Measurements from ENCODE around the gene PRTG. TPM values are rescaled to one million over a fixed set of nuclear protein-coding genes. Genes with fewer than 3 reads are reported as not detected.
"Not testable (repeated sequence)": the region's sequence is repeated elsewhere in the genome, so short reads cannot be mapped to it uniquely, and the experiment has no call there.

PRTG gene
- polyA plus RNA-seq, 1 donor: 15.8 TPM

DNA sequence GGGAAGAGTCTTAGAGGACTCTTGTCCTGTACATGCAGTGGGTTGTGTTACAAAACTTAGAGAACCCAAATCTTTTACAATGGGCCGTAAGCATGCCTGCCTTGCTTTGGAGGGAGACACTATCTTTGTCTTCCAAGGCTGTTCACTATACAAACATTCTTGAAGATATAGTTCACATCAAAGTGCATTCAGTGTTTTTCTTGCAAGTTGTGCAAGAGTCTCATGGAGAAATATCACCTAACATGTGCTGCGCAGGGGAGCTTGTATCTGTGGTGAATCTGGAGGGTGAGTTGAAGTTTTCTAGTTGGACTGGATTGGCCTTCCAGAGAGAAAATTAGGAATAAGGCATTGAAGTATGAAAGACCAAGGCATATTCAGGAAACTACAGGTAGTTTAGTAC is 7.8 kb upstream of the PRTG start:
- DNase-seq: no peak

DNA sequence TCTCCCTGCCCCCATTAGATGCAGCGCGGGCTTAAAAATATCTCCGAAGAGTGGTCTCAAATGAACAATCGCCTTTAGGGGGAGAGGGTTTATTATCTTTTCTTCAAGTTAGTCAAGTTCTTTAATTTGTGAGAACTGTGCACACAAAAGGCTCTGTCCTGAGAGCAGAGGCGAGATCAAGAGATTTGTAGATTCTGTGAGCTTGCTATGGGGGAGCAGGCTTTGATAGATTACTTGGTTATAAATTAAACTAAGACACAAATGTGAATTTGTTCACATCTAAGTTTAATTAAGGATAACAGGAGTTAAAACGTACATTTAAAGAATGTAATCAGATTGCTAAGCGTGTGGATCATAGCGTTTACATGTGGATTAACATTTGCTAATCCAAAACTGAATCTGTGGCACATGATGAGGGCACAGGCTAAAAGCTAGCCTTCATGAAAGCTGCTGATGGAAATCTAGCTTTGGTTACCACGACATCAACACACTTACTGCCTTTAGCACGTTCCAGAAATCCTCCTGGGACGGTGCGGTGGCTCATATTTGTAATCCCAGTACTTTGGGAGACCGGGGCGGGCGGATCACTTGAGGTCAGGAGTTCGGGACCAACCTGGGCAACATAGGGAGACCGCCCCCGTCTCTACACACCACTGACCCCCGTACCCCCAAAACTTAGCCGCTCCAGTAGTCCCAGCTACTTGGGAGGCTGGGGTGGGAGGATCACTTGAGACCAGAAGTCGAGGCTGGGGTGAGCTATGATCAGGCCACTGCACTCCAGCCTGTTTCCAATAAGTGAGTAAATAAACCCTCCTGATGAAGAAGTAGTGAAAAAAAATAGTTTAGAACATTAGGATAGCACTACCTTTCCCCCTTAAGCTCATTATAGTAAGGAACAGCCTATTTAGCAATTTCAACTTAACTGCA is 1.0 kb upstream of the PRTG start:
- no peak for DNase-seq

DNA sequence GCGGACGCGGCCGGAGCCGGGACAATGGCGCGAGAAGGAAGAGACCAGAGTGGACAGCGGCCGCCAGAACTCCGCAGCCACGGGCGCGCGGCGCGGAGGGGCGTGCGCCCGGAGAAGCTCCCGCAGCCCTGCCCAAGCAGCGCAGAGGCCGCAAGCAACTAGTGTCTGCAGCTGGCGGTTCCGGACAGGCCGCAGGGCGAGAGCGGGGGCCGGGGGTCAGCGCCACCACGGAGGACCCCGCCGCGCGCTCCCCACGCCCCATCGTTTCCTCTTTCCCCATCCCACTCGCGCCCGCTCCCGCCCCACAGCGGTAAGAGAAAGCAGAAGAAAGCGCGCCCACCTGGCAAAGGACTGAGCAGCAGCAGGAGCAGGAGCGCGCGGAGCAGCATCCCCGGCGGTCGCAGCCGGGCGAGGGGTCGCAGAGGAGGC is 440 bp downstream of the PRTG start:
- peak; percentile 55 for DNase-seq

DNA sequence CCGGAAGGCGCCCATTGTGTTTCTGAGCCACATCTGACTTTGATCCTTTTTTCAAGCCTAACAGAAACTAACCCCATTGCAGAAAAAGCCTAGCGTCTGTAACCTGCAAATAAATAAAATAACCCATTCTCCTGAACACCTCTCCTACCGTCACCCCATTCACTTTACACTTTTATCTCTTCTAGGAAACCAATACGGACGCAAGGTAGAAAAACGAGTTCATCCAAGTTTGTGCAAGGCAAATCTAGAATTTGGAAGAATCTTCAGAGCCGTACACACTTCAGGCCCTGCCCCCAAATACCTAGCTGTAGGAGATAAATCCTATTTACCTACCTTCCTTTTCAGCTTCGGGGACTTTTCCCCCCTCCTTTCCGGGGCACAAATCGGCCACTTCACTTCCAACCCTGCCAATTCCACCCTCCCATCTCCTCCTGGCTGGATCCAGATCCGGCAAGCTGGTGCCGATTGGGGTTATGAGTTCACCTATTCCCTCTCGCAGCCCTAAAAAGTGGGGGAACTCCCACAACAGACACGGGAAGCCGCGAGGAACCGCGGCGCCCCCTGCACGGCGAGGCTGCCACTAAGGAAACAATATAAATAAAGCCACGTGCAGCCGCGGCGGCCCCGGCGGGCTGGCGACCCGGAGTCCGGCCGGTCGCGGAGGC is 987 bp downstream of the PRTG start:
- DNase-seq: peak; percentile 37

DNA sequence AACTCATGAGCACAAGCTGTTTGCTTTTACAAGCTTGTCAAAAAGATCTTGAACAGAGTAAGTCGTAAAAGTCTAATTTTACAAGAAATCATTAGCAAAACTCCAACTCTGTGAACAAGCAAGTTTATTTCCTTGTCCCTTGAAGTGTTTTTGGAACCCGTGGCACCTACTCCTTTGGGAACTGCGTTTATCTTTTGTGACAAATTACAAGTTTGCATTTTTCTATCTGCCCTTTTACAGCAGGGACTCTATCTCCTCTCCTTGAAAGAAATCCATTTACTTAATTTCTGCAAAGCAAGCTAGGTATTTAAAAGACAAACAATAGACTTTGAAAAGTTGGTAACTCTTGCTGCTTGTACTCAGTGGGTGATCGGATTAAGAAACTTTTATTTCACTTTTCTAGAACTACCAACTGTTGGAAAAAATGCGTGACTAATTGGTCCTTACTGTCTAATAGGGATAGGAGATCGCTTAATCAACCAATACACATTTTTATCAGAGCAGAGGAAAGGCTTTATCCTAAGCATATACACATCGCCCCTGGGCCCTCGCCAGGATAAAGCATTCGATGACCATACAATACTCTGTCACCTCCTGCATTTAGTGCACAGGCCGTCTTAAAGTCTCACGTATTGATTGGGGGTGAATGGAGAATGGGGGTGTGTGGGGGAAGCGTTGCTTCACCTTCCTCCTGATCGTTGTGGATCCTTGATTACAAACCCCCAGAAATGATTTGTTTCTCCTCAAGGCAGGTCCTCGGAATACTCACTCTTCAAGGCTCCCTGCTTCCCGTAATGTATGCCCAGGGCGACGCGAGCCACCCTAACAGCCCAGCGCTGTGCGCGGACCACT is 1.7 kb downstream of the PRTG start:
- peak; percentile 33 for DNase-seq

DNA sequence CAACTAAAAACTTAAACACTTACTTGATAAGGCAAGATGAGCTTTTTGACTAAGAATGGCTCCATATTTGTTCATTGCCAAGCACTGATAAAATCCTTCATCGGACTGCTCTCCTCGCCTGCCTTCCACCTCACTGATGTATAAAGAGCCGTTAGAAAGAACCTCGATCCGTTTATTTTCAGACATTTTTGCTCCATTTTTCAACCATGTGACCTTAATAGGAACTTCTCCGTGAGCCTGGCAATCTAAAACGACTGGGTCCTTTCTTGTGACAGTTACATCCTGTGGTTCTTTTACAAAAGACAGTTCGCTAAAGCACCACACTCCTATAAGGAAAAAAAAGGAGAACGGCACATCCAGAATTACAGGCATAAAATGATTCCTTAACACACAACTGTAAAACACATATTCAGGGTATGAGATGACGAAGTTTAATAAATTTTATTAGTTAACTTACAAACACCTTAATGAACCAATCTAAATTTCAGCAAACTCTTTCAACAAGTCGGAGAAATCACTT is 2.5 kb downstream of the PRTG start:
- peak; percentile 27 for DNase-seq

DNA sequence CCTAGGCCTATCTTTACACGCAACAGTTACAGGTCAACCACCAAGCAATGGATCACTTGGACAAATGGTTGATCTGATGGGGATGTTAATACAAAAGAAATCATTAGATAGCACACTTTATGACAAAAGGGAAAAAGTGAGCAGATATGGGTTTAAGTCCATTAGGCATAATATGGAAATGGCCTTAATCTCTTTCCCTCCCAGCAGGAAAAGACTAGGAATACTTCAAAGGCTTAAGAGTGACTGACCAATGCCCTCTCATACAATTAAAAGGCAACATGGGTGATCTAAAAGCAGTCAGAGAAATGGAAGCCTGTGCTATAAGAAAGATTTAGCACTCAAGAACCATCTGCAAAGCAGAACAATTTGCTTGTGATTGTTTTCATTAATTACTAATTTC is 3.3 kb downstream of the PRTG start:
- DNase-seq: no peak

DNA sequence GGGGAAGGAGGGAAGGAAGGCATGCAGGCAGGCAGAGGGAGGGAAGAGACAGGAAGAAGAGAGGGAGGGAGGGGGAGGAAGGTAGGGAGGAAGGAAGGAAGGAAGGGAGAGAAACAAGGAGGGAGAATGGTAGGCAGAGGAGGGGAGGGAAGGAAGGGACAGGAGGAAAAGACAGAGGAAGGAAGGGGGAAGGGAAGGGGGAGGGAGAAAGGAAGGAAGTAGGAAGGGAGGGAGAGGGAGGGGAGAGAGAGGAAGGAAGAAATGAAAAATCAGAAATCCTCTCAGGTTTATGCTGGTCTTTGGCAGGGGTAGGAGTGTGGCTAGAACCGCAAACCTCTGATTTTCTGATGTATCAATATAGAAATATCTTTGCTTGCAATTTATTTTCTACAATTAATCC is 4.2 kb downstream of the PRTG start:
- DNase-seq: no peak

DNA sequence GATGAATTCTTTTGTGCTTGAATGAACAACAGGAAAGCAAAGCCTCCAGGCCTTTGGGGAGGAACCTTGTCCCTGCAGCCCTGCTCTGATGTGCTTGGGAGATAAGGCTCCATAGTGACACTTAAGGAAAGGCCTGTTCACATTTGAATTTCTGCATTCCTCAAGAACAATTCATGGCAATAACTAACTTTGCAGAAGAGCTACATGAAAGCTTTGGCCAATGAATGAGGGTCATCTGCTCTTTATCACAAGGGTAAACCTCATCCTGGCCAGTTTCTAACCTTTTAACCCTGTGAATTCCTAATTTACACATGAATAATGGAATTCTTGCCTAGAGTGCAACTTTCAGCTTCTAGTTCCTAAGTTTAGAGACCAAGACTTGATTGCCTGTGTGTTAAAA is 5.6 kb downstream of the PRTG start:
- peak; percentile 49 for DNase-seq

DNA sequence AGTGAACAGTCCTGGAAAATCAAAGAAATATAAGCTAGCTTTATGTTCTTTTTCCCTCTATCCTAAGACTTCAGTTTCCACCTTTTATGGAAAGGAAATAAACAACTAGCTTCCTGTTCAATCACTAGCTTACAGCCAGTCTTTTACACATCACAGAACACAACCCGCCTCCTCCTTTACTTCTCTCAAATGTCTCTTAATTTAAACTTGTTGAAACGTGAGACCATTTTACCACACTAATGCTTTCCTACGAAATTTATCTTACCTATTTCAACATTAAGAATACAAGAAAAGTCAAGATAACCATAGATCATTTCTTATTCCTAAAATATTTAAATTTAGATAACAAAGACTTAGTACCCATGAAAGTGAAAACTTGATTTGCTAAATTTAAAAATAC is 6.2 kb downstream of the PRTG start:
- DNase-seq: peak; percentile 34

DNA sequence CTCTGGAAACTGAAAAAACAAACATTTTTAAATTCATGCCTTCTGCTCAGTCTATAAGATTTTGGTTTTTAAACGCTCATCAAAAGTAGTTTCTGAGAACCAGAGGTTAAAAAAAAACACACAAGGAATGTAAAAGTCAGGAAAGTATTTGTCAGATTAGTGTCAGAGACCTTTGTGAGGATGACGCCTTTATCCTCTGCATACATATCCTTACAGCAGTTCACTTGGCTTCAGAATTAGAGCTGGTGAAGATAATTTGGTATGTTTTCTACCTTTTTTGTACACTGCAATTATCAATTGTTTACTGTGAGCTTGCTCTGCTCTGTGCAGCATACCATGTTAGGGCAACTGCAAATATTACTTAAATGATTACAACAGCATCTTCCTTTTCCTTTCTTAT is 8.3 kb downstream of the PRTG start:
- no peak for DNase-seq

DNA sequence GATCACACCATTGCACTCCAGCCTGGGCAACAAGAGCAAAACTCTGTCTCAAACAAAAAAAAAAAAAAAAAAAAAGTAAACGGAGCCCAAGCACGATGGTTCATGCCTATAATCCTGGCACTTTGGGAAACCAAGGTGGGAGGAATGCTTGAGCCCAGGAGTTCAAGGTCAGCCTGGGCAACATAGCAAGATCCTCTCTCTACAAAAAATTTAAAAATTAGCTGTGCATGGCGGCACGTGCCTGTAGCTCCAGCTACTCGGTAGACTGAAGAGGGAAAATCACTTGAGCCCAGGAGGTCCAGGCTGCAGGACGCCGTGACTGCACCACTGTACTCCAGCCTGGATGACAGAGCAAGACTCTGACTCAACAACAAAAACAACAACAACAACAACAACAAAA is 9.5 kb downstream of the PRTG start:
- not testable (repeated sequence) for DNase-seq

DNA sequence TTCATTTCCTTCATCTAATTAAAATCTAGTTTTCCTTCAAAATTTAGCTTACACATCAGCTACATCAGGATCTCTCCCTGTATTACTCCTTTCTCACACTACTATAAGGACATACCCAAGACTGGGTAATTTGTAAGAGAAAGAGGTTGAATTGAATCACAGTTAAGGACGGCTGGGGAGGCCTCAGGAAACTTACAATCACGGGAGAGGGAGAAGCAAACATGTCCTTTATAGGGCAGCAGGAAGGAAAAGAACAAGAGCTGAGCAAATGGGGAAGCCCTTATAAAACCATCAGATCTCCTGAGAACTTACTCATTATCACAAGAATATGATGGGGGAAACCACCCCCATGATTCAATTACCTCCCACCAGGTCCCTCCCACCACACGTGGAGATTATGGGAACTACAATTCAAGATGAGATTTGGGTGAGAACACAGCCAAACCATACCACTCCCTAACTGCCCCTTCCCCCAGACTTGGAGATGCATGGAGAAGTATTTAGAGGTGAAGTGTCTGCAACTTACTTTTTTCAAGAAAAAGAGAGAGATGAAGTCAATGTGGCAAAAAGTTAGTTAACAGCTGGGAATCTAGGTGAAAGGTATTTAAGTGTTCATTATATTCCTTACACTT is 21.3 kb downstream of the PRTG start:
- DNase-seq: no peak

DNA sequence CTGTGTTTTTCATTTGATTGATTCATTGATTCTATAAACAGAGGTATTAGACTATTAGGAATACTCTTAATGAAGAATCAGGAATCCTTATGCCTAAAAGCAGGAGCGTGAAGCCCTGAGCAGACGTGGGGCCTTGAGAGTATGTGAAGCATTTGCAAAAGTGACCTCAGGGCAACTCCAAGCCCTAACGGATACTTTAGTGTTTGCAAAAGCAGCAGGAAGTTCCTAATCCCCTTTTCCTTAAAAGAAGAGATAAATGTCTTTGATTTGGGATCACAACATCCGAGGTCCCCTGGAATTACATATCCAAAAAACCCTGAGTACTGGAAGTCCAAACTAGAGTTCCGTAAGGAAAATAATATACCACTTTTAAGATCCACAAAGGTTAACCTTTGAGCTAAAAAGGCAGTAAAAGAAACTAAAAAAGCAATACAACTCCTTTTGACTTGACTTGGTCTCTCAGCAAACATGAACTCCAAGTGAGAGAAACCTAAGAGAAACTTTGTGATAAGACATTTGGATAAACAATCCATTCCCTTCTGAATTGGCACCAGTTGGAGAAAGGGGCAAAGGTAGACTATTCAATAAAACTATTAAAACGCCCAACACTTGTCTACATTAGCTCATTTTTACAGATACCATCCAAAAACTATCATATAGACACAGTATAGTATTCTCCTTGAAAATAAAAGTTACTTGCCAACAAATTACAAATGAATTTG is 27.4 kb downstream of the PRTG start:
- DNase-seq: no peak

DNA sequence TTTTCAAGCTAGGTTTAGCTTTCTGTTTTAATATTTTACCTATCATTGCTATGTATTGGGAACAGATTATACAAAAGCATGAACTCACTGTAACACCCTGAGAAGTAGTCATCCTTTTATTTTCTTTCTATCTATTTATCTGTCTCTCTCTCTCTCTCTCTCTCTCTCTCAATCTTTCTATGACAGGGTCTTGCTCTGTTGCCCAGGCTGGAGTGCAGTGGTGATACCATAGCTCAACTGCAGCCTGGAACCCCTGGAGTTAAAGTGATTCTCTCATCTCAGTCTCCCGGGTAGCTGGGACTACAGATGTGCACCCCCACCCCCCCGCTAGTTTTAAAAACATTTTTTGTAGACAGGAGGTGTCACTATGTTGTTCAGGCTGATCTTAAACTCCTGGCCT is 28.9 kb downstream of the PRTG start:
- DNase-seq: no peak

DNA sequence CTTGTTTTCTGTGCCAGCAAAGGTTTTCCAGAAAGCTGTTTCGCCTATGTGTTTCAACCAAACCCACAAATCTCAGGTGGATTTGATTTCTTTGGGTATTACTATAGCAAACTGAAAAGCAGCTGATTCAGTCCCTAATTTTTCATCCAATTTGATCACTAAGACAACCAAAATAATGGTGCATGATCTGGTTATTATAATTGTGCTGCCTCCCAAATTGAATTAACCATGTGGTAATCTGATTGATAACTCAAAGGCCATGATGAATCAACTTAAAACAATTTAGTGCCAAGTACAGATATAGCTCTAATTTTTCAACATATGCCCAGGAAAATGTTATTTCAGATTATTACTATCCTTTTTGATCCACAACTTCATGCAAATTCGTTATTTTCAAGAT is 30.6 kb downstream of the PRTG start:
- no peak for DNase-seq

DNA sequence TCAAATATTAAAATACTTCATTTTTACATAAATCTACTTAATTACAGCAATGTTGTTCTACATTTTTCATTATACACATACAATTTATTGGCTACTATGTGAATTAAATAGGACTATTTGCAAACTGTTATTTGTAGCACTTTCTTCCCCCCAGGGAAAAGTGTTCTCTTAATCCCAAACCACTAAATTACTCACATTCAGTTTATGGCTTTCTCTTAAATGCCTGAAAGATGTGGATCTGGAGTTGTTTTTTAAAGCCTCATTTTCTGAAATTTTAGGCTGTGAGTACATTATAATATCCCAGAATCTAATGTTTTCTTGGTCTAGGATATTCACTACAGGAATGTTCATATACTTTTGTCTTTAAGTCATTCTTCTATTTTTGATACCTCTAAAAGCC is 32.7 kb downstream of the PRTG start:
- no peak for DNase-seq

DNA sequence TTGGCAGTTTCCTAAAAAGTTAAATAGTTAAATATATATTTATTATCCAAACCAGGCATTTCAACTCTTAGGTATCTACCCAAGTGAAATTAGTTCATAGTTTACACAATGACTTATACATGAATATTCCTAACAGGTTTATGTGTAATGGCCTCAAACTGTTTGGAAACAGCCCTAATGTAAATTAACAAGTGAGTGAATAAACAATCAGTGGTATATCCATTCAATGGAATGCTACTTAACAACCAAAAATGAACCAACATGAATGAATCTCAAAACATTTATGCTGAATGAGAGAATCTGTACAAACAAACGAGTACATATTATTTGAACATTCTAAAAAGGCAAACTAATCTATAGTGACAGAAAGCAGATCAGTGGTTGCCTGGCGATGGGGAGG is 33.5 kb downstream of the PRTG start:
- no peak for DNase-seq

DNA sequence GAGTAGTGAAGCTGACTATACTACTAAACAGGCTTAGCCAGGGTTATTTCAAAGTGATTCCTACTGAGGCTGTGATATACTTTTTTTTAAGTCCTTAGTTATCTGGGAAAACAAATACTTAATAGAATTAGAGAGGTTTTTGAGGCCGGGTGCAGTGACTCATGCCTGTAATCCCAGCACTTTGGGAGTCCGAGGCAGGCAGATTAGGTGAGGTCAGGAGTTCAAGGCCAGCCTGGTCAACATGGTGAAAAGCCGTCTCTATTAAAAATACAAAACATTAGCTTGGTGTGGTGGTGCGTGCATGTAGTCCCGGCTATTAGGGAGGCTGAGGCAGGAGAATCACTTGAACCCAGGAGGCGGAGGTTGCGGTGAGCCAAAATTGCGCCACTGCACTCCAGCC is 34.2 kb downstream of the PRTG start:
- DNase-seq: no peak

DNA sequence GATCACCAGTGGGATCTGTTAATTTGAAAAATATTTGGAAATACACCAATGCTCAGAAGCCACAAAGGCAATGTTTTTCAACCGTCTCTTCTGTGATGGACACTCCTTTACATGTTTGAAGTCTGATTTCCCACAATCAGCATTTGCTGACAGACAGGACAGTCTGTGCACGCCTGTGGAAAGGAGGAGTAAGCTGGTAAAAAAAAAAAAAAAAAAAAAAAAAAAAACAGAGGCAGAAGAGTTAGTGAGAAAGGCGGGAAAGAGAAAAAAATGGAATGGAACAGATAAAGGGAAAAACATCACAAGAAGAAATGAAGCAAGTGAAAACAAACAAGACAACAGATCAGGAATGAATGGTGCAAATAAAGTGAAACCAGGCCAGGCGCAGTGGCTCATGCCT is 35.0 kb downstream of the PRTG start:
- no peak for DNase-seq

DNA sequence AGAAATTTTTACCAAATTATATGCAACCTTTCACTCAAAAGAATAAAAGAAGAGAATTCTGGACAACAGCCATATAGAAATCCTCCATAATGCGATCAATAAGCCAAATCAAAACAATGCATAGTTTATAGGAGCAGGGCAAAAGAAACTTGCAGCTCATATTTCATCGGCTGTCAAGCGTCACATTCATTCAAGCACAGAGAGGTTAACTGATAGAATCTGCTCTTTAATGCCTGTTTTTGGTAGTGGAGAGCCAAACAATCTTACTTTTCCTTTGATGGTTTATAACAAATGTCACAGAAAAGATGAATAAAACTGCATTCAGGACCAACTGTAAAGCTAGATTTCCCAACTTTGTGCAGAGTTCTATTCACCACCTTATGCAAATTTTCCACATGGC is 35.4 kb downstream of the PRTG start:
- DNase-seq: no peak
